NAMALWA (cell line): ENCODE results near the gene STRN4.

ENCODE experiments used
- DNase-seq: peaks from one replicate; pipeline ENCODE4 v3.0.0-alpha.2; 2015; ENCODE audit warnings: low spot score

The STRN4 gene

GRCh38 chr19:46742926-46743480 is 3.2 kb downstream of the STRN4 start:
- no peak for DNase-seq

- no peak for DNase-seq
These were observed 4.8 kb downstream of the STRN4 start for GRCh38 chr19:46741447-46741846.

- no peak for DNase-seq
These were observed 6.9 kb downstream of the STRN4 start for GRCh38 chr19:46739290-46739771.

- DNase-seq, result no peak
These were observed 8.5 kb downstream of the STRN4 start for GRCh38 chr19:46737761-46738171.

GRCh38 chr19:46737298-46737654 is 9.0 kb downstream of the STRN4 start:
- no peak for DNase-seq

DNA sequence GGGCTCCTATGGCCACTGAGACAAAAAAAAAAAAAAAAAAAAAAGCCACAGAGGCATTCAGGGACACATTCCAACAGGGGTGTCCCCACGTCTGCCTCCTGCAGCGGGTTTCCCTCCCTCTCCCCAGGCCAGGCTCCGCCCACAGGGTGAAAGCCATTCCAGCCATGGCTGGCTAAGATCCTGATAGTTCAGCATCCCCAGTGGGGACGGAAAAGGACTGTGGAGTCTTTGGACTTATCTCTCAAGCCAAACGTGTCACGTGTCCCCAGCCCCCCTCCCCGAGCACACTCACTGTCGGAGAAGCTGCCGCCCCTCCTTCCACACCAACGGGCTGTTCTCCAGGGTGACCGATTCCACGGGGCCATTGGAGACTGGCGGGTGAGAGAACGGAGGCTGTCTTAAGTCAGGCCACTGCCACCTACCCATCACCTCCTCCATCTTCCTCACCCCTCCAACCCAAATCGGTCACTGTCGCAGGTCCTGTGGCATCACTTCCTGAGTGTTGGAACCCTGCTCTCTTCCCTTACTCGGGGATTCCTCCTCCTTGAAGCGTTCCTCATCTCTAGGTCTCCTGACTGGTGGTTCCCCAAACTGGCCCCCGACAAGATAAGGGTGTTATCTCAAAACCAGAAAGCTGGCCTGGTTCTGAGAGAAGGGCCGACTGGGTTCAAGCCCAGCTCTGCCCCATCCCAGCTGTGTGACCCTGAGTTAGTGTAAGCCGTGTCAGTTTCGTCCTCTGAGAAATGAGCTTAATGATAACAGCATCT is 9.5 kb downstream of the STRN4 start:
- DNase-seq, result no peak

DNA sequence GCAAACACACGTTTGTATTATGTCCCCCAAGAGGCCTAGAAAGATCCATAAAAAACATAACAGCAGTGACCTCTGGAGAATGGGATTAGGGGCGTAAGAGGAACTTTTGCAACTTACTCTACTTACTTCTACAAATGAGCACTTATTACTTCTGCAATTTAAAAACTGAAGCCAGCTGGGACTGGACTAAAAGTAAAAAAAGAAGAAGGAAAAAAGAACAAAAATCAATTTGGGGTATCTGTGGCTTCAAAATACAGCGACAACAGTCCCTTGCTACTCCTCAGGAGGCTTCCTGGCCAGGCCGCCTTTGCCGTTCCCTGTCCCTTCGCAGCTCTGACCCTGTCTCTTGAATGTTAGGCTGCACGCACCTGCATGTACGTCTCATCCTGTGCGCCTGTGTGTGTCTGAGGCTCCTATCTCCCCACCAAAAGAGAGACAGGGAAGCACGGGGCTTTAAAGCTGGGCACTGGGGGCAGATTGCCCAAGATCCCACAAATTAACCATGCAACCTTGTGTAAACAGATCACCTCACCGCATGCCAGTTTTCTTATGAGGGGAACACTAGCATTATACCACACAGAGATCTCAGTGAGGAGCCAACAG is 12.5 kb downstream of the STRN4 start:
- DNase-seq, result no peak

DNA sequence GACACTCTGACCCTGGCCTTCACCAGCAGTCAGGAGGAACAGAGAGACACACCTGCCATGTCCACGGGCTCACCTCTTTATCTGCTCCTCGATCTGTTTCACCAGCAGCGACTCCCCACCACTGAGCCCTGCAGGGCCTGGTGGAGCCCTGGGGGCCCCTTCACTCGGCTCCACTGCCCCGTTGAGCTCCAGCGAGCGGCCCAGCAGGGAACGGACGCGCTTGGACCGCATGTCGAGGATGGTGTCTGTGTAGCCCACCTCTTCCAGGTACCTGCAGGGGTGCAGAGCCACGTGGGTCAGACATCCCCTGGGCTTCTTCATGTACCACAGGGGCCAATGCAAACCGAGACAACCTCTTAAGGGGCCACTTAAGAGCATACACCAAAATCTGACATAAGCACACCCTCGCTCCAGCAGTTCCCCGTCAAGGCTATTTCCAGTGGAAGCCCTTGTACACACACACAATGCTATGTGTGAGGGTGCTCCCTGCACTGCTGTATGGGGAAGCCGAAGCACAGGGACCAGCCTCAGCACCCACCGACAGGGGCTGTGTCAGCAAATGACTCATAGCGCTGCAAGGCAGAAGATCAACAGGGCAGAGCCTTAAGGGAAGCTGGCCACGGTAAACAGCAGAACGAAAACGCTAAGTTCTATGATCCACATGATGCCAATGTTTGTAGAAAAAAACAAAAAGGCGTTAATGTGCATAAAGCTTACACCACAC is 13.1 kb downstream of the STRN4 start:
- no peak for DNase-seq

DNA sequence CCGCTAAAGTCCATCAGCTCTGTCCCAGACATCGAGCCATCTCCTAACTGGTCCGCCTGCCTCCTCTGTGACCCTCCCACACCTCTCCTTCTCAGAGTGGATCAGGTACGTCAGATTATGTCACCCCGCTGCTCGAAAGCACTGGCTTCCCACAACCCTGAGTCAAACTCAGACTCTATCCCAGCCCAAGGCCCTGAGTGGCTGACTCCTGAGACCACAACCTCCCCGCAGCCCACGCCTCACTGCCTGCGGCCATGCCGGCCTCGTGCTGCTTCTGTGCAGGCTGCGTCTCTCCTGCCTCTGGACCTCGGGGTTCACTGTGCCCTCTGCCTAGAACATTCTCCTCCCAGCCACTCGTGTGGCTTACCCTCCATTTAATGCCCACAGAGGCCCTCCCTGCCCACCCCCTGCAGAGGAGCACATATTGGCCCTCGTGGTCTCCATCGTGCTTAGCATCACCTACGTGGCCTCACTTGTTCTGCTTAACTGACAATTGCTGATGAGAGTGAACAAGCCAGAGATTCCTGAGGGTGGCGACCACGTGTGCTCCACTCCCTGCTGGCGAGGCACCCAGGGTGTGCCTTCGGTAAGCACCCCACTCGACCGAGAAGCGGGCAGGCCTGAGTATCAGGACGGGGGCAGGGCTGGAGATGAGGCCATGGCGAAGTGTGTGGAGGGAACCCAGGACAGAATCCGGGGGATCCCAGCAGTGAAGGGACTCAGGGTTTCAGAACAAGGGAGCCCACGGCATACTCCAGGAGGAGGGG is 13.9 kb downstream of the STRN4 start:
- DNase-seq, result no peak

DNA sequence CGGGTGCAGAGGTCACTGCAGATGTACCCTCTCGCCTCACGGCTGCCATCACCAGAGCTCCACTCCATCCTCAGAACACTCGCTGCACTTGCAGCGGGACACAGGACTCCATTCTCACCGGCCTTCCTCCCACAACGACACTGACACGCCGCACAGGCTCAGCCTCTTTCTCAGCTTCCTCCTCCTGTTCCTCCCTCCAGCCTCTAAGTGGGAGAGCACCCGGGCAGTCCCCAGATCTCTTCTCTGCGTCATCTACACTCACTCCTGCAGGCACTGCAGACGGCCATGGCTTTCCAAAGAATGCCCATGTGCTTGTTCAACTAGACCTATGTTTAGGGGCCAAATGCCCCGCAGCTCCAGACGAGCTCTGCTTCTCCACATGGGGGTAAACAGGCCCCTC is 14.7 kb downstream of the STRN4 start:
- no peak for DNase-seq

GRCh38 chr19:46731007-46731501 is 15.2 kb downstream of the STRN4 start:
- no peak for DNase-seq

- DNase-seq, result no peak
These were observed 15.7 kb downstream of the STRN4 start for GRCh38 chr19:46730595-46730994.

- no peak for DNase-seq
These were observed 16.1 kb downstream of the STRN4 start for GRCh38 chr19:46730187-46730586.

DNA sequence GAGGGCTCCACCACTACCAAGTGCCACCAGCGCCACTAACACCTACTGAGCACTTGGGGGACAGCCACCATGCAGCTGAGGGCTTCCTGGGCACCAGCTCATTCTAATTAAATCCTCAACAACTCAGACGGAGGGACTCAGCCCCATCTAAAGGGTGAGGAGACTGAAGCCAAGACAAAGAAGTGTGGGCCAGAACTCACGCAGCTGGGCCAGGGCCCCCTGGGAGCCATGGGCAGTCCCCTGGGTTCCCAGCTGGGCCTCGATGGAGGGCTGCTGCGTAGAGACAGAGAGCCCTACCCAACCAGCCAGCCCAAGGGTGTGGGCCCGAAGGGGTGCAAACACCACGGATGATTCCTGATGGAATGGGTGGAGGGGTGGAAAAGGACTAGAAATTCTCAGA is 16.6 kb downstream of the STRN4 start:
- no peak for DNase-seq

DNA sequence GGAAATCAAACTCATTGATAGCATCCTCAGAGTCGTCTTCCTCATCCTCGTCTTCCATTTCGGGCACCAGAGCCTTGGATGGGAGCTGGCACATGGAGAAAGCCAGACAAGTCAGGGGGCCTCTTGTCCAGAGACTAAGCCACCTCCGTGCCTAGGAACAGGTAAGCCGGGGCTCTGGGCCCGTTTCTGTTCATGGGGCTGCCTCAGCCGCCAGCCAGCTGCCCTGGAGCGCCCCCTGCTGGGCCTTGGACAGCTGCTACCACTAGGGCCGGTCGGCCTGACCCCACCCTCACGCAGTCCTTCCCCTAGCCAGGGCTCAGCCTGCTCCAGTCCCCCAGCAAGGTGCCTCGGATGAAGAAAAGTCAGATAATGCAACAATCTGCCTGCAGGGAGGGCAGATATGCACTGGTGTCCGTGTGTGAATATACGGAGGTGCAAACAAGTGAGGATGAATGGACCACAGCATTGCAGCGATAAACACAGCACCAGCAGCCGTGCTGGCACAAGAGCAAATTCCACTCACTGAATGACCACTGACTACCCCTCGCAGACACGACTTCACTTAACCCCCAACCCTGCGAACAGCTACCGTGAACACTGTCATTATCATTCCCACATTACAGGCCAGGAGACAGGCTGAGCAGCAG is 17.4 kb downstream of the STRN4 start:
- peak; percentile 75 for DNase-seq

GRCh38 chr19:46728208-46728607 is 18.0 kb downstream of the STRN4 start:
- DNase-seq, result no peak

GRCh38 chr19:46727757-46728156 is 18.5 kb downstream of the STRN4 start:
- no peak for DNase-seq

DNA sequence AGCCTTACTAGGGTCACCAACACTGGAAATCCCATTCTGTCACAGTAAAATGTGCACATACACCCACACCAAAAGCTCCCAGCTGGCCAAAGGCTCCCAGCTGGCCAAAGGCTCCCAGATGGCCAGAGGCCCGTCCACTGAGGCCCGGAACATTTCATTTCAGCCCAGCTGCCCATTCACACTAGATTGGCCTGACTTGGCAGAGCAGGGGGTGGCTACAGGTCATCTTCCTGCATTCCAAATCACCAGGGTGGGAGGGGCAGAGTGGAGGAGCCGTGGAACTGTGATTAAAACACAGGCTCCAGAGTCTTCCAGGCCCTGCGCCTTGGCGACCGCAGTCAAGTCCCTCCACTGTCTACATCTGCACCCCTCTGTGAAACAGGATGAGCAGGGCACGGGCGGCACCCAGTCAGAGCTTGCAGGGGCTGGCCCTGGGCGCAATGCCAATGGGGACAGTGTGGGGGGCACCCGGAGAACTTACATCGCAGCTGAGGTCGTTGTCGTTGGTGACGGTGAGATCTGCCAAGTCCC is 19.2 kb downstream of the STRN4 start:
- DNase-seq, result no peak

- no peak for DNase-seq
These were observed 19.7 kb downstream of the STRN4 start for GRCh38 chr19:46726551-46726950.

DNA sequence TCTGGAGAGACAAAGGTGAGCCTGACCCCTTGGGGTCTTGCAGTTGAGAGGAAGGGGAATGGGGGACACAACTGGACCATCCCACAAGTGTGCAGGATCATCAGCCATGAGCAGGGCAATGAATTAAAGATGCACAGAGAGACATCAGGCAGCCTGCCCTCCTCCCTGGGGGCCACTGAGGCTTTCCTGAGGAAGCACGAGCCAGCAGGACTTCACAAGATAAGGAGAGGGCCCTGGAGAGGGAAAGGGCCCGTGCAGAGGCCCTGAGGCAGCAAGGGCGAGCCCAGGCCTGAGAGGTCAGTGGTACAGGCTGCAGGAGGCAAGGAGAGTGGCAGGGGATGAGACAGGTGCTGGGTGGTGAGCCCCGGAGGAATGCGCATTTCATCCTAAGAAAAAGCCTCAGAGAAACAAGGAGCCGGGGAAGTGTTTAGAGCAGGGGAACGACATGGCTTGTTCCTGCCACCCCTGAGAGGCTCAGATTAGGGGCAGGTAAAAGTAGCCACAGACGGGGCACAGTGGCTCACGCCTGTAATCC is 20.3 kb downstream of the STRN4 start:
- no peak for DNase-seq
